CD4-positive, alpha-beta T cell treated with Interleukin-6 for 4 hours (primary cell): Measurements from ENCODE around the gene CANT1.

ENCODE experiments used
- DNase-seq: peaks from one replicate; pipeline ENCODE4 v3.0.0-alpha.2; 2020; ENCODE audit warnings: mixed read lengths

Gene CANT1

DNA sequence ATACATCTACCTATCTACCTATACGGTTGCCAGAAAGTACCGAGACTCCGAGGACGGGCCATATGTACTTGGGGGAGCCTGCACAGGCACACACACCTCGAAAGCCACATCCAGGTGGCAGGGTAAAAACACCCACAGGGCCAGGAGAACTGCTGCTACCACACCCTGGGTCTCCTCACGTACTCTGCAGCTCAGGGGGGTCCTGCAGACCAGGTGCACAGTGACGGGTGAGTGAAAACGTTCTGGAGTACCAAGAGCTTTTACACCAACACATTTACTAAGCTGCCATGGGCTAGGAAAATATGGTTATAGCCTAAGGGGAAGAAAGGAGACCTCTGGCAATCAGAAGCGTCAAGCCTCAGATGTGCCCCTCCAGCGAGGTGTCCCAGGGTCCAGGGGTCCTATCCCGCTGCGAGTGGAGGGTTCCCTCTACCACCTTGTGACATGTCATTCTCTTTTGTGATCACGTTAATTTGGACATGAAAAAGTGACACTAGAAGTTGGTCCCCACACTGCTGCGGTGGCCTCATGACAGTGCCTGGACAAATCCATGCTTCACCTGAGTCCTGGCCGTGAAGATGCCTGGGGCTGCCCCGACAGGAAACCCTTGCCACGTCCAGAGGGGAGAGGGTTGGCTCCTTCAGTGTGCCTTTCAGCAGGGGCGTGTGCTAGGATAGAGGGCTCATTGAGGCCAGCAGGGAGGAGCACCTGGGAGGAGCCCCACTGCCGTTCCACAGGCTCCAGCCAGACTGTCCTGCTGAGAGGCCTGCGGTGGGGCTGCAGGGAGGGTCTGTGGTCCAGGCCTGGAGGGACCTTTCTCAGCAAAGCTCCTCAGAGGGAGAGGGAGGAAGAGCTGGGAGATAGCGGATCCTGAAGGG lies 1.8 kb downstream of the CANT1 start:
- DNase-seq, result no peak

DNA sequence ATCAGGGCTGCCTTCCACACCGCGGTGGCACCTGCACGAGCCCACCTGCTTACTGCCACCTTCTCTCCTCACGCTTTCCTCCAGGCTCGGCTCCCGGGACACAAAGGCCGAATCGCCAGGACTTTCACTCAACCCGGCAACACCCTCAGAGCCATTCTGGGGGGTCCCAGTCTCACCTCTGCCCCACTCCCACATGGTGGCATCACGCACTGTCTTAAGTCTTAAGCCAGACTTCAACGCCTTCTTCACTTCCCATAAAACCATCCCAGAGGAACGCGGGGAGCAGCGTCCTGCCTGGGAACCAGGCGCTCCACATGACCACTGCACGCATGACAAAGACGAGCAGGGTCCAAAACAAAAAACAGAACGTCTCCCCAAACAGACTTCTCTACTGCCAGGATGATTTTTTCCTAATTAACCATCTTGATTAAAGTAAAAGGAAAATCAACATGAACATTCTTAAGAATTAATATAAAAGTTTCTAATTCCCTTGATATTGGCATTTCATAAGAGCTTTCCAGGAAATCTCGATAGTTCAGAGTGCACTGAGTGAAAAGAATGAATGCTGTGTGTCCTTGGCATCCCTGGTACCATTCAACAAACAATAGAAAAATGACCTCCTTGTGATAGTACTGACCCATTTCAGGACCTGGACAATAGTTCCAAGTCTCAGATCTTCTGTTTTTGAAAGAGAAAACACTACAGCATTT lies 2.6 kb downstream of the CANT1 start:
- no peak for DNase-seq

- no peak for DNase-seq
Observed at GRCh38 chr17:79006046-79006445, 3.5 kb downstream of the CANT1 start.

GRCh38 chr17:79005063-79005861 lies 4.3 kb downstream of the CANT1 start:
- DNase-seq, result peak; percentile 39

DNA sequence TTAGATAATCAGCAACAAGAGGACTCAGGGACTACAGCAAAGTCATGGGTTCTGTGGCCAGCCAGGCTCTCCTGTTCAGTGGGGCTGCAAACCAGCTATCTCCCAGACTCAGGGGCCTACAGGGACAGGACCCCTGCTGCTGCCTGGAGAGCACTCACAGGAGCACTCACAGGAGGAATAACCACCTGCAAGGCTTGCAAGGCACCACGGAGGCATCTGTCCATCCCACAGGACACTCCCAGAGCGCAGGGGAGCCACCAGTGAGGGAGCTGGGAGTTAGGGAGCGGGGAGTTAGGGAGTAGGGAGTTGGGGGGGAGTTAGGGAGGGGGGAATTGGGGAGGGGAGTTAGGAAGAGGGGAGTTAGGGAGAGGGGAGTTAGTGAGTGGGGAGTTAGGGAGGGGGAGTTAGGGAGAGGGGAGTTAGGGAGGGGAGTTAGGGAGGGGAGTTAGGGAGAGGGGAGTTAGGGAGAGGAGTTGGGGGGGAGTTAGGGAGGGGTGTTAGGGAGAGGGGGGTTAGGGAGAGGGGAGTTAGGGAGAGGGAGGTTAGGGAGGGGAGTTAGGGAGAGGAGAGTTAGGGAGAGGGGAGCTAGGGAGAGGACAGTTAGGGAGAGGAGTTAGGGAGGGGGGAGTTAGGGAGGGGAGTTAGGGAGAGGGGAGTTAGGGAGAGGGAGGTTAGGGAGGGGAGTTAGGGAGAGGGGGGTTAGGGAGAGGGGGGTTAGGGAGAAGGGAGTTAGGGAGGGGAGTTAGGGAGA lies 5.7 kb downstream of the CANT1 start:
- no peak for DNase-seq

DNA sequence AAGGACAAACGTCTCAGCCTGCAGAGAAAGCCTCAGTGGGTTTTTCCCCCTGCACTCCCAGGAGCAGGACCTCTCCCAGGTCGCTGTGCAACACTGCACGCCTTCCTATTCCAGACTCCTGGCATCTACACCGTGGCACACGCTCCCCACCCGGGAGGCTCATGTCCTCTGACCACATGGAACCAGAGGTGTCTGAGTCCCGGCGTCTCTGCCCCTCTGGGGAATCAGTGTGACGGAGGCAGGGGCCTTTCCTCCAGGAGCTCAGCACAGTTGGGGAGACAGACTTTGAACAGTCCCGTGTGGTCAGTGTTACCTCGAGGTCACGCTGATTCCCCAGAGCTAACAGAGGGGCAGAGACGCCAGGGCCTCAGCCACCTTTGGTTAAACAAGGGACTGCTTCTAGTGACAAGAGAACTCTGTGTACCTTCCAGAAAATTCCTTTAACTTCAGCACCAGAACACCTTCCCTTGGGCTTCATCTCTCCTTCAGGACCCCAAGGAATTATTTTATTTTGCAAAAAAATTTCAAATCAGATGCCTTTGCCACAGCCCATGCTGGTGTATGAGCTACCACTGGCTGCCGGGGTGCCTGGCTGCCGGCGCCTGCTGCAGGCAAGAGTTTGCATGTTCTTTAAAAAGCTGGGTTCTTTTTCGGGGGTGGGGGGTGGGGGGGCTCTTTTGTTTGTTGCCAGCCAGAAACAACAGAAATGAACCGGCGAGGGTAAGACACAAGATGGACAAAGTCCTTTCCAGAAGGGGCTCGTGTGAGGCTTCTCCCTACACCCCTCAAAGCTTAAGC lies 6.6 kb downstream of the CANT1 start:
- no peak for DNase-seq

DNA sequence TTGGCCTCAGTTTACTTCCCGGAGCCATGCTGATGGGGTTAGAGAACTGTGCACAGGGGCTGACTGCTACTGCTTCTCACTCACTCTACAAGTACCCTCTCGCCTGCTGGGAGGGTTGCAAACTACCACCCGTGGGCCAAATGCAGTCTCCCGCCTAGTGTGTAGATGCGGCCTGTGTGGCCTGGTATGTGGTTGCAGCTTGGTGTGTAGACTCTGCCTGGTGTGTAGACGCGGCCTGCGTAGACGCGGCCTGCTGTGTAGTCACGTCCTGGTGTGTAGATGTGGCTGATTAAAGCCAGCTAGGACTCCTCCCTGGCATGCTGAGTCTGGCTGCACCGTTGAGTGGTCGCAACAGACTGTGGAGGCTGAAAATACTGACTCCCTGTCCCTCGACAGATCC lies 7.3 kb downstream of the CANT1 start:
- no peak for DNase-seq

DNA sequence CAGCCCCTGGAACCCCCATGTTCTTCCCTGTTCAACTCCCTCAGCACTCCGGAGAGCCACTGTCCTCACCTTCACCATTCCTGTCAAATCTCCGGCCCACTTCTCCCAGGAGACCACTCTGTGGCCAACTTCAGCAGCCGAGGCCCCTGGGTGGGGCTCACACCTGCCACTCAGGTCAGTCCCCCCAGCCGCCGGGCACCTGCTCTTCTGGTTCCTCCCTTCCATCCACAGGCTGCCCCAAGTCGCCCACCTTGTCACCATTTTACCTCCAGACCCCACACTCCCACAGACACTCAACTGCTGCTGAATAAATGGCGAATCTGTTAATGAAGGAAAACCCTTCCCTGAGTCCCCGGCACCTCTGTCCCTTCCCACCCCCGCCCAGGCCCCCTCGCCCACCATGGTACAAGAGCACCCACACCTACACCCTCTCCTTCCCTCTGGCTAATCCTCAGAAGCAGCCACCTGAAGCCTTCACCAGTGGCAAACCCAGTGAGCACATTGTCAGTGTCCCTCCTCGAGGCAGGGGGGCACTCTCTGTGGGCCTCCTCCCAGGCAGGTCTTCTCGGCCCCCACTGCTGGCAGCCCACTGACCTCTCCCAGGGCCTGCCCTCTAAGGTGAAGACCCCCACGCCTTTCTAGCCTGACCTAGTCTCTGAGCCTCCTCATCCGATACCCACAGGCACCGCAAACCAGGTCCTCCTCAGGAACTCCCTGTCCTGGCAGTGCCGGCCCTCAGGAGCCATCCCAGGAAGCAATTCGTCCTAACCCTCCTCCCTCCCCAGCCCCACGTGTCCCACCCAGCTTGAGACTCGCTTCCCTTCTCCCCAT lies 8.2 kb downstream of the CANT1 start:
- no peak for DNase-seq

- DNase-seq, result no peak
Observed at GRCh38 chr17:79000396-79001189, 9.0 kb downstream of the CANT1 start.

DNA sequence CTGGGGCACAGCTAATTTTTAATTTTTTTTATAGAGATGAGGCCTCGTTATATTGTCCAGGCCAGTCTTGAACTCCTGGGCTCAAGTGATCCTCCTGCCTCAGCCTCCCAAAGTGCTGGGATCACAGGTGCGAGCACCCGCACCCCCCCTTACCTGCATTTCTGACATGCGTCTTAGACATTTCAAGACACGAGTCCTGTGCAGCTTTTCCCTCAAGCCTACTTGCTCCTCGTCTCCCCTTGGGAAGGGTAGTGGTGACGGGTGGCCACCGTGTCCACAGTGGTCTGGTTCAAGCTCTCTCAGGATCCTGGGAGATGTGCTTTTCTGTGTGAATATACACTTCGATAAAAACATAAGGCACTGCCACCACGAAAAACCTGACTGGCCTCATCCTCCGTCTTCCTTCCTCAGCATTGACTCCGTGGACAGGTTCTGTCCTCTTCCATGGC lies 9.6 kb downstream of the CANT1 start:
- DNase-seq, result no peak

- no peak for DNase-seq
Observed at GRCh38 chr17:78999056-78999768, 10.4 kb downstream of the CANT1 start.

DNA sequence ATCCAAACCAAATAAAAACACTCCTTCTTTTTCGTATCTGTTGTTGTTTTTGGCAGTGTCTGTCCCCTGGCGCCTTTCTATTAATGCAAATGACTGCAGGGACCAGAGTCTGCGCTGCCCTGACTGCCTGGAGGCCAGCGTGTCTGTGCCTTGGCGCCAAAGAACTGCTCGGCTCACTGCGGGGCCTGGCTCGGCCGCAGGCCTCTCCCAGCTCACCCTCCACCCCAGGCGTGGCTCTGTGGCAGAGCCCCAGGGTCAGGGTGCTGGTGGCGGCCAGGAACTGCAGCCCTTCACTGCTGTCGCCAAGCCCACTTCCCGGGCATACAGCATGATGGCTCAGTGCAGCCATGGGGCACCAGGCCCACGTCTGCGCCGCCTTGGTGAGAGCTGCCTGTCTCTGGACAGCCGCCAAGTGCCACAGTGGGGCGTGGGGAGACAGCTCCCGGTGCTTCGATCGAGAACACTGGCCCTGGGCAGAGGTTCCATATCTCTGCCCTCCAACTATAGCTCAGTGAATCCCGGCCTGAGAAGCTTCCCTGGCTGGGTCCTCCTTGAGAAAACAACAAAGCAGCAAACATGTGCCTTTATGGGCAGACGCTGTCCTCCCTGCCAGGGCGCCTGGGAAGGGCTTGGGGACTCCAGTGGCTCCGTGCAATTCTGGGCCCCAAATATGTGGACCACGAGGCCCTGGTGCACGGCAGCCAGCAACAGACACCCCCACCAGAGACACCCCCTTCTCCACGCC lies 11.1 kb downstream of the CANT1 start:
- DNase-seq, result no peak

DNA sequence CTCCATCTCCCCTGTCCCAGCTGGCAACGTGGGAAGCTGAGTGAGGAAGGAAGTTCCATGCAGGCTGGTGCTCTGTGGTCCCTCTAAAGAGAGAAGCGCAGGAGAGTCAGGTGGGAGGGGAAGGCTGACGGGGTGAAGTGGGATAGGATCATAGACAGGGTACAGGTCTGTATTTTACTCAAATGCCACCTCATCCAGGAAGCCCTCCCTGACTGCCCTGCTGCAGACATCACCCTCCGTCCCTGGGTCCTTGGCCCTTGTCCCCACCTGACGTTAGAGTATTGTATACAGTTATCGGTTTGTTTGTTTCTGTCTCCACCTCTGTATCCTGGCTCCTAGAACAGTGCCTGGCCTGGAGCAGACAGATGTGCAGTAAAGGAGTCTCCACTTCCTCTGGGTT lies 11.7 kb downstream of the CANT1 start:
- DNase-seq, result no peak

- DNase-seq, result no peak
Observed at GRCh38 chr17:78997231-78997741, 12.3 kb downstream of the CANT1 start.

- DNase-seq, result no peak
Observed at GRCh38 chr17:78996781-78997201, 12.8 kb downstream of the CANT1 start.

DNA sequence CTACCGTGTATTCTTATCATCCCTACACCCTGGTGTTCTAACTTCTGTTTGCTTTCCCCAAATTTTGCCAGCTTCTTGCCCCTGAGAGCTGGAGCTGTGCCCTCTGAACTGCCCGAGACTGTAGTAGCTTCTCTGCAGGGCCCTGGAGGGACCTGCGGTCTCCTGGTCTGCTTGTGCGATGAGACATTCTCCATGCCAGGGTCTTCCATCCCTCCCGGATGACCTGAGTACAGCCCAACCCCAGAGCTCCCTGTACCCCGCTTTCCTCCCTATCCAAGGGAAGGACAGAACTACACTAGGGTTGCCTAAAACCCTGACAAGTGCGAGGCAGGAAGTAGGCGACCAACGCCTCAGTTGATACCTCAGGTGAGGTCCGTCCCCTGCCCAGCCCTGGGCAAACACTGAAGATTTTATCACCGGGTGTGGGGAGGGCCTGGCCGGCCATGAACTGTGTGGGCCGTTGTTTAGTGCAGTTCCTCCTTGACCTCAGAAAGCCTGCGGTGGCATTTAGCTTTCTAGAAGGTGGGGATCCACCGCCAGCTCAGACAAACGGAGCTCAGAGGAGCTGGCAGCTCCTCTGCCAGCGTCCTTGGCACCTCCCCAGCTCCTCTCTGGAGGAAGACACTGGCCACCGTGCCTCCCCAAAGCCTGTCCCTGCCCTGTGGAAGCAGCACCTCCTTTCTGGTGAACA lies 13.7 kb downstream of the CANT1 start:
- DNase-seq, result no peak

GRCh38 chr17:78995022-78995760 lies 14.4 kb downstream of the CANT1 start:
- no peak for DNase-seq
